ENCODE measurements around the gene TBC1D9B.

Gene TBC1D9B

GRCh38 chr5:179865491-179866240, 42.0 kb downstream of the TBC1D9B start:
- no peaks in the 10 kb centered on the region for H3K27me3 ChIP-seq (ENCODE audit: low read depth, low read length)
- peaks cover 67% of the 10 kb centered on the region for H3K36me3 ChIP-seq (replicated peaks; ENCODE audit: low read depth, low read length)

GRCh38 chr5:179864686-179865085, 43.0 kb downstream of the TBC1D9B start:
- no peak overlapping the region for H3K4me3 ChIP-seq (ENCODE audit: low read length)
- no peak overlapping the region for H2AFZ ChIP-seq (ENCODE audit: low read depth, low read length)
- 0 out of 2 replicates have a peak, but pooled peaks cover 3% of the 10 kb centered on the region for H3K79me2 ChIP-seq (ENCODE audit: low read length)
- no peak overlapping the region for H3K4me2 ChIP-seq (ENCODE audit: low read length)
- H3K4me1 ChIP-seq (ENCODE audit: low read length), result peaks cover 2% of the 10 kb centered on the region; the same call in 1 of the 2 replicates
- H3K36me3 ChIP-seq (replicated peaks; ENCODE audit: low read depth, low read length), result peaks cover 58% of the 10 kb centered on the region
- no peak overlapping the region for H3K9ac ChIP-seq (ENCODE audit: low read length)
- peaks cover 5% of the 10 kb centered on the region; the same call in 1 of the 2 replicates for H4K20me1 ChIP-seq (ENCODE audit: insufficient read depth, low read length)
- no peak overlapping the region for H3K27ac ChIP-seq (ENCODE audit: low read length)
- TF ChIP-seq CTCF (IDR thresholded peaks at IDR 0.05; ENCODE audit: low read depth, low read length) (no peak), EZH2phosphoT487 (IDR thresholded peaks at IDR 0.05; ENCODE audit: low read depth) (no peak)
- H3K9me3 ChIP-seq (ENCODE audit: insufficient read depth, low read length), result no peaks in the 10 kb centered on the region
- H3K27me3 ChIP-seq (ENCODE audit: low read depth, low read length), result no peaks in the 10 kb centered on the region

More at GRCh38 chr5:179865491-179866240, 42.0 kb downstream of the TBC1D9B start:
- H3K79me2 ChIP-seq (ENCODE audit: low read length), result no peaks in the 10 kb centered on the region
- H3K27ac ChIP-seq (ENCODE audit: low read length), result no peak overlapping the region
- peaks cover 5% of the 10 kb centered on the region; the same call in 1 of the 2 replicates for H4K20me1 ChIP-seq (ENCODE audit: insufficient read depth, low read length)
- H3K4me3 ChIP-seq (ENCODE audit: low read length), result no peak overlapping the region
- no peak overlapping the region for H2AFZ ChIP-seq (ENCODE audit: low read depth, low read length)
- no peak overlapping the region for H3K4me2 ChIP-seq (ENCODE audit: low read length)
- H3K9ac ChIP-seq (ENCODE audit: low read length), result no peak overlapping the region
- no peaks in the 10 kb centered on the region for H3K9me3 ChIP-seq (ENCODE audit: insufficient read depth, low read length)
- H3K4me1 ChIP-seq (ENCODE audit: low read length), result no peaks in the 10 kb centered on the region
- TF ChIP-seq CTCF (IDR thresholded peaks at IDR 0.05; ENCODE audit: low read depth, low read length) (no peak), EZH2phosphoT487 (IDR thresholded peaks at IDR 0.05; ENCODE audit: low read depth) (no peak)

GRCh38 chr5:179863449-179864085, 44.1 kb downstream of the TBC1D9B start:
- no peak overlapping the region for H3K9ac ChIP-seq (ENCODE audit: low read length)
- peaks cover 5% of the 10 kb centered on the region; the same call in 1 of the 2 replicates for H3K4me1 ChIP-seq (ENCODE audit: low read length)
- H4K20me1 ChIP-seq (ENCODE audit: insufficient read depth, low read length), result peaks cover 5% of the 10 kb centered on the region; the same call in 1 of the 2 replicates
- no peaks in the 10 kb centered on the region for H3K9me3 ChIP-seq (ENCODE audit: insufficient read depth, low read length)
- peaks cover 3% of the 10 kb centered on the region; the same call in 1 of the 2 replicates for H3K79me2 ChIP-seq (ENCODE audit: low read length)
- H3K4me3 ChIP-seq (ENCODE audit: low read length), result no peak overlapping the region
- H3K4me2 ChIP-seq (ENCODE audit: low read length), result no peak overlapping the region
- no peak for TF ChIP-seq EZH2phosphoT487 (IDR thresholded peaks at IDR 0.05; ENCODE audit: low read depth)
- TF ChIP-seq CTCF (IDR thresholded peaks at IDR 0.05; ENCODE audit: low read depth, low read length), result no peak
- H3K27me3 ChIP-seq (ENCODE audit: low read depth, low read length), result no peaks in the 10 kb centered on the region
- H3K36me3 ChIP-seq (replicated peaks; ENCODE audit: low read depth, low read length), result peaks cover 51% of the 10 kb centered on the region
- no peak overlapping the region for H2AFZ ChIP-seq (ENCODE audit: low read depth, low read length)
- no peak overlapping the region for H3K27ac ChIP-seq (ENCODE audit: low read length)

GRCh38 chr5:179862891-179863290, 44.8 kb downstream of the TBC1D9B start:
- H3K4me3 ChIP-seq (ENCODE audit: low read length), result no peak overlapping the region
- H3K36me3 ChIP-seq (replicated peaks; ENCODE audit: low read depth, low read length), result peaks cover 48% of the 10 kb centered on the region
- no peak overlapping the region for H3K4me2 ChIP-seq (ENCODE audit: low read length)
- peaks cover 10% of the 10 kb centered on the region; the same call in 1 of the 2 replicates for H3K79me2 ChIP-seq (ENCODE audit: low read length)
- peaks cover 5% of the 10 kb centered on the region; the same call in 1 of the 2 replicates for H4K20me1 ChIP-seq (ENCODE audit: insufficient read depth, low read length)
- no peak overlapping the region for H3K9ac ChIP-seq (ENCODE audit: low read length)
- no peaks in the 10 kb centered on the region for H3K27me3 ChIP-seq (ENCODE audit: low read depth, low read length)
- no peak overlapping the region for H2AFZ ChIP-seq (ENCODE audit: low read depth, low read length)
- H3K4me1 ChIP-seq (ENCODE audit: low read length), result peaks cover 5% of the 10 kb centered on the region; the same call in 1 of the 2 replicates
- TF ChIP-seq CTCF (IDR thresholded peaks at IDR 0.05; ENCODE audit: low read depth, low read length) (no peak), EZH2phosphoT487 (IDR thresholded peaks at IDR 0.05; ENCODE audit: low read depth) (no peak)
- H3K27ac ChIP-seq (ENCODE audit: low read length), result no peak overlapping the region
- no peaks in the 10 kb centered on the region for H3K9me3 ChIP-seq (ENCODE audit: insufficient read depth, low read length)
